HL-60 (cell line): ENCODE data around the gene EDC3.

Experiments used
- POLR2AphosphoS5 ChIP-seq: IDR thresholded peaks from 2 replicates; pipeline ENCODE4 v1.6.1; 2012; ENCODE audit warnings: low read depth
- TF ChIP-seq, protein P1 (sequence below): IDR thresholded peaks from one replicate; pipeline ENCODE4 v1.5.1; 2011; ENCODE audit warnings: low read length, control low read depth, inconsistent platforms; ENCODE audit not compliant: insufficient read depth
- TF ChIP-seq, protein P2 (sequence below): IDR thresholded peaks from 2 replicates; pipeline ENCODE4 v1.6.1; 2012; ENCODE audit warnings: low read depth; ENCODE audit not compliant: insufficient replicate concordance

DNA sequence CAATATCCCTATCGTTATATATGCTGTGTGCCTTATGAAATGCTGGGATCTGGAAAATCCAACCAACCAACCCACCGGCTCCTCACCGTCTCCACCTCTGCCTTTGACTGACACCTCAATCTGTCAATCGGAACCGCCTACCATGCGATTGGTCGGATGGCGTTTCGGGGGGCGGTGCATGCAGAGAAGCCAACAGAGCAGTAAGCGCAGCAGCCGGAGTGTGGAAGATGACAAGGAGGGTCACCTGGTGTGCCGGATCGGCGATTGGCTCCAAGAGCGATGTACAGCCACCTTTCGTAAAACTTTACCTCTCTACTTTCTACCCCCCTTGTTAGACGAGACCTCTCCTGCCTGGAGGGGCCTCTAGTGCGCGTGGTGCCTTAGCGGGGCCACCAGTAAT lies 73.9 kb downstream of the EDC3 start:
- TF ChIP-seq, protein P1, sequence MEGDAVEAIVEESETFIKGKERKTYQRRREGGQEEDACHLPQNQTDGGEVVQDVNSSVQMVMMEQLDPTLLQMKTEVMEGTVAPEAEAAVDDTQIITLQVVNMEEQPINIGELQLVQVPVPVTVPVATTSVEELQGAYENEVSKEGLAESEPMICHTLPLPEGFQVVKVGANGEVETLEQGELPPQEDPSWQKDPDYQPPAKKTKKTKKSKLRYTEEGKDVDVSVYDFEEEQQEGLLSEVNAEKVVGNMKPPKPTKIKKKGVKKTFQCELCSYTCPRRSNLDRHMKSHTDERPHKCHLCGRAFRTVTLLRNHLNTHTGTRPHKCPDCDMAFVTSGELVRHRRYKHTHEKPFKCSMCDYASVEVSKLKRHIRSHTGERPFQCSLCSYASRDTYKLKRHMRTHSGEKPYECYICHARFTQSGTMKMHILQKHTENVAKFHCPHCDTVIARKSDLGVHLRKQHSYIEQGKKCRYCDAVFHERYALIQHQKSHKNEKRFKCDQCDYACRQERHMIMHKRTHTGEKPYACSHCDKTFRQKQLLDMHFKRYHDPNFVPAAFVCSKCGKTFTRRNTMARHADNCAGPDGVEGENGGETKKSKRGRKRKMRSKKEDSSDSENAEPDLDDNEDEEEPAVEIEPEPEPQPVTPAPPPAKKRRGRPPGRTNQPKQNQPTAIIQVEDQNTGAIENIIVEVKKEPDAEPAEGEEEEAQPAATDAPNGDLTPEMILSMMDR = no peak
- TF ChIP-seq, protein P2, sequence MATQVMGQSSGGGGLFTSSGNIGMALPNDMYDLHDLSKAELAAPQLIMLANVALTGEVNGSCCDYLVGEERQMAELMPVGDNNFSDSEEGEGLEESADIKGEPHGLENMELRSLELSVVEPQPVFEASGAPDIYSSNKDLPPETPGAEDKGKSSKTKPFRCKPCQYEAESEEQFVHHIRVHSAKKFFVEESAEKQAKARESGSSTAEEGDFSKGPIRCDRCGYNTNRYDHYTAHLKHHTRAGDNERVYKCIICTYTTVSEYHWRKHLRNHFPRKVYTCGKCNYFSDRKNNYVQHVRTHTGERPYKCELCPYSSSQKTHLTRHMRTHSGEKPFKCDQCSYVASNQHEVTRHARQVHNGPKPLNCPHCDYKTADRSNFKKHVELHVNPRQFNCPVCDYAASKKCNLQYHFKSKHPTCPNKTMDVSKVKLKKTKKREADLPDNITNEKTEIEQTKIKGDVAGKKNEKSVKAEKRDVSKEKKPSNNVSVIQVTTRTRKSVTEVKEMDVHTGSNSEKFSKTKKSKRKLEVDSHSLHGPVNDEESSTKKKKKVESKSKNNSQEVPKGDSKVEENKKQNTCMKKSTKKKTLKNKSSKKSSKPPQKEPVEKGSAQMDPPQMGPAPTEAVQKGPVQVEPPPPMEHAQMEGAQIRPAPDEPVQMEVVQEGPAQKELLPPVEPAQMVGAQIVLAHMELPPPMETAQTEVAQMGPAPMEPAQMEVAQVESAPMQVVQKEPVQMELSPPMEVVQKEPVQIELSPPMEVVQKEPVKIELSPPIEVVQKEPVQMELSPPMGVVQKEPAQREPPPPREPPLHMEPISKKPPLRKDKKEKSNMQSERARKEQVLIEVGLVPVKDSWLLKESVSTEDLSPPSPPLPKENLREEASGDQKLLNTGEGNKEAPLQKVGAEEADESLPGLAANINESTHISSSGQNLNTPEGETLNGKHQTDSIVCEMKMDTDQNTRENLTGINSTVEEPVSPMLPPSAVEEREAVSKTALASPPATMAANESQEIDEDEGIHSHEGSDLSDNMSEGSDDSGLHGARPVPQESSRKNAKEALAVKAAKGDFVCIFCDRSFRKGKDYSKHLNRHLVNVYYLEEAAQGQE = no peak
- no peak for TF ChIP-seq POLR2AphosphoS5
